ENCODE data around the gene CCT5.
A peak's percentile ranks its signal among the peaks of the same experiment; 100 is the strongest.

The CCT5 gene

DNA sequence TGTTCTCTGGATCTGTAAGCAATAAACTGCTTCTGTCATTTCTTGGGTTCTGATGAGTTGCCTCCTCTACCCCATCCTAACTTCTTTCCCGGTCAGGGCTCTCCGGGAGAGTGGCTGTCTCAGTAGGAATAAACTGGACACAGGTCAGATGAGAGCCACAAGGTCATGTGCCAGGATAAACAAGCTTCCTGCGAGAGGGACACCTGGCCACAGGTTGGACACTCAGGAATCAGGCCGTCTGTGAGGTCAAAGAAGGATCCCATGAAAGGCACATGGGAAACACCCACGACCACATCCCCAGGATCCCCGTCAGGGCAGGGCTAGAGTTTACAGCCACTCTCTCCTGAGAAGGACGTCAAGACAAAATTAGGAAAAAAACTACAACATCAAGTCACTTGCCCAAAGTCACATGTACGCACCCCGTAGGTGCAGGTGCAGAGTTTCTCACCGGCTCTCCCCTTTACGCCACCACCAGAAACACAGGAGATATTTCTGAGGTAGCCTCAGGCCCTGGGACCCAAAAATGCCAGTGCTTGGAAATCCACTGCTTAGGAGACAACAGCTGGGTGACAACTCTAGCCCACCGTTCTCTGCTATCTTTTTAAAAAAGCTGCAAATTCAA lies 28.7 kb downstream of the CCT5 start:
- no peak for DNase-seq

DNA sequence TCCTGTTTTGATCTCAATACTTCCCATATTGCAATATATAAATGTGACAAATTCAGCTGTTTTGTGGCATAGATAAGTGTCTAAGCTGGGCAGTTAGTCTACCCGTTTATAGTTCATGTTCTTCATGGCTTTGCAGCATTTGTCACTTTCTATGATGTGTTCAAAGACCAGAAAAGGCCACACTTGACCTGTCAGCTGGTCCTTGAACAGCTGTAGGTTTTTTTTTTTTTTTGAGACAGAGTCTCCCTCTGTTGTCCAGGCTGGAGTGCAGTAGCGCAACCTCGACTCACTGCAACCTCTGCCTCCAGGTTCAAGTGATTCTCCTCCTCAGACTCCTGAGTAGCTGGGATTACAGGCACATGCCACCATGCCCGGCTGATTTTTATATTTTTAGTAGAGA lies 29.2 kb downstream of the CCT5 start:
- no peak for DNase-seq

DNA sequence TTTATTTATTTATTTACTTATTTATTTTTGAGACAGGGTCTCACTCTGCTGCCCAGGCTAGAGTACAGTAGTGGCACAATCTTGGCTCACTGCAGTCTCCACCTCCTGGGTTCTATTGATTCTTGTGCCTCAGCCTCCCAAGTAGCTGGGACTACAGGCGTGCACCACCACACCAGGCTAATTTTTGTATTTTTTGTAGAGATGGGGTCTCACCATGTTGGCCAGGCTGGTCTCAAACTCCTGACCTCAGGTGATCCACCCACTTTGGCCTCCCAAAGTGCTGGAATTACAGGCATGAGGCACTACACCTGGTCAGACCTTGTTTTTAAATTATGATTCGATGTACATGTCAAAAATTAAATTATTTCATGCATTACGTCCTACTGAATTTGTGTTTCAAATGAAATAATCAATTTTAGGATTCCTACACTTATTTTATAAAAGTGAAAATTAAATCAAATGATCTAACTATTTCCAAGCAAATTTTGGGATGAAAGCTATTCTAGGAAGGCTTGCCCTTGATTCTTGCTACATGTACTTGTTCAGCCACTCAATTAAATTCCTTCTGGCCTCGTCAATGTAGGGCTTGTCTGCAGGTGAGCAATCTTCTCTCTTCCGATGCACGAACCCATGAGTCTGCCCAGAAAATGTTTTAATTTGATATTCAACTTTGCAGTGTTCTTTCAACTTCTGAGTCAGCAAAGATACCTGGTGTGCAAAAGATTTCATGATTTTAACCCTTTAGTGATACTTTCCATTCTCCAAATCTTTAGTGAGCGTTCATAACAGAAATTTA lies 30.0 kb downstream of the CCT5 start:
- DNase-seq: no peak

DNA sequence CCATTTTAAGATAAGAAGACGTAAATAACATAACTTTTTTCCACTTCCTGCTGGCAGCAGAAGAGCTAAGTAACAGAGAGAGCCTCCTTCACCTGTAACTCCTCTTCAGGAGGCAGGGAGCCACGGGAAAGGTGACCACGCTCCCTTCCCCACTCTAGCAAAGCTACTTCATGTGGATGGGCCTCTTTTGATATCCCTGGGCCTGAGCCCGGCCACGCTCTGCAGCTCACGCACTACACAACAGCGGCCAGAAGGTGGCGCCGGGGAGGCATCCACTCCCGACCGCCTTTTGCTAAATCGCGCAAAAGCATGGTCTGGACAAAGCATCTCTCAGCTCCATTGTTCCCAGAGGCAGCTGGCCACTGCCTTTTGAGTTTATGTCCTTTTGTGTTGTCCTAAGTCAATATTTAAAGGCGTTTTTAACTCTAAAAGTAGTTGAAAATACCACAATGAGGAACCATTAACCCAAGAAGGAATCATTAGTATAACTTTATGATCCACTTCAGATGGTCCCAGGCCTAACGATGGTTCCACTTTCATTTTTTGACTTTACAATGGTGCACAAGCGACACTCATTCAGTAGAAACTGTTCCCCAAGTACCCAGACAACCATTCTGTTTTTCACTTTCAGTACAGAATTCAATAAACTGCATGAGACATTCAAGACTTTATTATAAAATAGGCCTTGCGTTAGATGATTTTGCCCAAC lies 34.0 kb downstream of the CCT5 start:
- no peak for DNase-seq

DNA sequence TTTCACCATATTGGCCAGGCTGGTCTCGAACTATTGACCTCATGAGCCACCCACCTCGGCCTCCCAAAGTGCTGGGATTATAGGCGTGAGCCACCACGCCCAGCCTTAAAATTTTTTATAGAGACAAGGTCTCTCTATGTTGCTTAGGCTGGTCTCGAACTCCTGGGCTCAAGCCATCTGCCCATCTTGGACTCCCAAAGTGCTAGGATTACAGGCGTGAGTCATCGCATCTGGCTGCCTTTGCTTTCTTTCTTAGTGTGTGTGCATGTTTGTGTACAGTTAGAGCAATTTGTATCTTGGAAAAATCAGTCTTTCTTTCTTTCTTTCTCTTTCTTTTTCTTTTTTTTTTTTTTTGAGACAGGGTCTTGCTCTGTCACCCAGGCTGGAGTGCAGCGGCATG lies 35.3 kb downstream of the CCT5 start:
- DNase-seq: peak; percentile 43

DNA sequence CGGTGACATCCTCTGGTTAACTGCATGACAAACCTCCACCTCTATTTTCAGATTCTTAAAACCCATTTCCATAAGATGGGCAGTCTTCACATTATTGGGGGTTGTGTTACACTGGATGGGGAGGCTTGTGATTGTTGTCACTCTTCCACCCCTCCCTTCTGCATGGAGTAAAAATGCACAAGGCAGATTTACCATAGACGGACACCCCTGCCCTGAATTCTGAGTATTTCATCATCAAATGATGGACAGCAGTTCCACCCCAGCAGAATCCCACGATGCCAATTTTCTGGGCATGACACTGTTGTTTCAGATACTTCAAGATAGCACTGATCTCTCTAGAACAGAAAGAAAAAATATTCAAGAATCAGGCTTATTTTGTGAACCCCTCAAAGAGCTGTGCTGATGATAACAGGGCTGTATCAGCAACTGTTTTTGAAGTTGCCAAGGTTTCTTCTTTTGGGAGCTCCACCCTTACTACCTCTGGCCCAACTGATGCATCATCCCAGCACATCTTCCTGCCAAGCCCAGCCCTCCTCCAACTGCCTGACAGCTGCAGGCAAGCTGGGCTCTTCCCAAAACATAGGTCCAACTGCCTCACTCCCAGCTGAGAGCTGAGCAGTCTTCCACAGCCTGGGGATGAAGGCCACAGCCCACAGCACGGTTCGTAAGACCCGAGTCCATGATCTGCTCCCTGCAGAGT lies 36.2 kb downstream of the CCT5 start:
- DNase-seq: peak; percentile 40

DNA sequence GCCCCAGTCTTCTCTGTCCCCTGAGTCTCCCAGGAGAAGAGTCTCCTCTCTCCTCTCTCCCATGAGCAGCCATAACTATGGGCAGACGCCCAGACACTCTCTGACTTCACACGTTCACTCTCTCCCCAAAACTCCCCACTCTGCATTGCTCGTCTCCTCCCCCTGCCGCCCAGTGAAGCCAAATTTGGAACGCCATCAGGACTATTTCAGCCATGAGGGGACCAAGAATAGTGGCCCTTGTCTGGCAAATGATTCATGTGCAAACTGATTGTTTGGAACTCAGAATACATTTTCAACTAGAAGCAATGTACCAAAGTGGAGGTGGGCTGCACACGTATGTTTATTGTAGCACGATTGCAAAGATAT lies 36.8 kb downstream of the CCT5 start:
- no peak for DNase-seq

DNA sequence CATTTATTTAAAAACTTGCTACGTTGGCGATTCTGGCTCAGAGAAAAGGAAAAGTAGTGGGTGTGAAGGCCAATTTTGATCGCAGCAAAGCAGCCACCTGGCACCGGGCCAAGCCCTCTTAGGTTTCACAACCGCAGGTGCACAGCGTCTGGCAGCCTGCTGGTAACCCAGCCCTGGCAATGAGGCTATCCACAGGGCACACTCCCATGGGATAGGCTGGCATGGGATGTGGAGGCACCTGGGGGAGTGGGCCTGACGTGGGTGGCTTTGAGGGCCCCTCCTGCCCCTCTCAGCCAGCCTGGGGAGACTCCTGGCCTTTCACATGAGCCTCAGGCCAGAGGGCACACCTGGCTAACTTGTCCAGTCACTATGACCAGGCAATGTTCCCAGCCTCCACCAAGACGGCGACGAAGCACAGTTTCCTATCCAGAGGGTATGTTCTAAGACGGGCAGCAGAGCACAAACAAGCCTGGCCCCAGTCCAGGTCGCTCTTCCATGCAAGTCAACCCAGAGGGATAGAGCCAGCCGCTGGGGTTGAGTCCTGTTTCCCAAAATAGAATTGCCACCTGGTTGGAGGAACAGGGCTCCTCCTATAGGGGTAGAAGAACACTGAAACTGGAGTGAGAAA lies 38.6 kb downstream of the CCT5 start:
- DNase-seq: peak; percentile 100

DNA sequence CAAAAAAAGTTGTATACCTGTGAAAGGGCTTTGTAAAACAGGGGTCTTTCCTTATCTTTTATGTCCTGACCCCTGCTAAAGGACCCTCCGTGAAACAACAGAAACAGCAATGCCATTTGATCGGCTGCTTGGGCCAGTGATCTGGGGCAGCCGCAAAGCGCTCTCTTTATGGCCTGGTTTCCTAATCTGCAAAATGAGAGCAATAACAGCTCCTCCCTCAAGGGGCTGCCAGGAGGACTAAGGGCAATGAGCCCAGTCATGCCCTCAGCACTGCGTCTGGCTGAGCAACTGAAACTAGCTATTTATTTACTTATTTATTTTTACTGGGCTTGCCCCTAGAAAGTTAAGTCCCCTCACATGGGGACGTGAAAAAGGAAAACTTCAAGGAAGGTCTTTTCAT lies 39.3 kb downstream of the CCT5 start:
- DNase-seq: peak; percentile 63

DNA sequence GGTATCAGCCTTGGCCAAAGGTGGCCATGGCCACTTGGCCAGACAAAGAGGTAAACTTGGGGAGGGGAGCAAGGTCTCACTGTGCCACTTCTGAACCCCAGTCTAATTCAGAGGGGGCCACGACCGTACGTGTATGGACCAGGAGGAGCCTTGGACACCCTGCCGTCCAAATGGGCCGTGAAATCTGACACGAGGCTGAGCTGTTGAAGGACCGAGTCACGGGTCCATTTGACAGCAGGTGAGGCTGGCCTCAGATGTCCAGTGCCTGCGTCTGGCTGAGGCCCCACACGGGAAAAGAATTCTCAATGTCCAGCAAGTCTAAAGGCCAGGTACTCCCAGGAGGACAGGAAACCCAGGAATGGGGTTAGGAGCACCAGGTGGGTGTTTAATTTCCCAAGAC lies 39.9 kb downstream of the CCT5 start:
- DNase-seq: no peak

DNA sequence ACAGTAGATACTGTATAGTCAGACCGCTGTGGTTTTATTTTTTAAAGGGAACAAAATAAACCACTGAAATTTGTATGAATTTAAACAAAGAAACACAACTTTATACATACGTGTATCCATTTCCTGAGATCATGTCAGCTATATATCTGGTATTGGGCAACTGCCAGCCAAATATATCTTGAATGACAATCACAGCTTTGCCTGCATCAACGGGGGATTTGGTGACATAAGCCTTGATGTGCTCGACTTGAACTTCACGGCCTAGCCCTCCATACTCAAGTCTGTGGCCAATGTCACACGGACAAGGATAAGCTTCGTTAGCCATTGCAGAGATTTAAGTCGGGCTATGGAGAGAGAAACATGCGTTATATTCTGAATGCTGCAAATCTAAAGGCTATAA lies 40.4 kb downstream of the CCT5 start:
- DNase-seq: no peak

DNA sequence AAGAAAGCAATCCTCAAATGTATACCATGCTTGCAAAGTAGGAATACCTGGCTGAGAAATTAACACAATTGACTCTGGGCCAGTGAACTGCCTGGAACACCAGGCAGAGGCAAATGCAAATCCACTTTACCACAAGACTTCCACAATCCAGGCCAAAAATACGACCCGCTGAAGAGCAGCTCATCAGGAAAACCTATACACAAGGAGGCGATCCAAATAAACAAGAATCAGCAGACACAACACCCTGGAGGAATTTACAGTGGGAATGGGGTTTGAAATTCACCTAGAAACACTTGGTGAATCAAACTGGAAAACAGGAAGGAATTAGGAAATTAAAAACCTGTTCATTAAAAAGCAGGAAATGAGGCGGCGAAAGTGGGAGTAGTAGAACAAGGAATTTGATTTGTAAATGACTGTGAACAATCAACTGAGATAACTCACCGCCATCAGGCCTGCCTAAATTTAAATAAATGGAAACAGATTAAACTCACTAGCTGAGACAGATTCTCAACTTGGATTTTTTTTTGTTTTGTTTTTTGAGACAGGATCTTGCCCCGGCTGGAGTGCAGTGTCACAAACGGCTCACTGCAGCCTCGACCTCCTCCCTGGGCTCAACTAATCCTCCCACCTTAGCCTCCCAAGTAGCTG lies 41.7 kb downstream of the CCT5 start:
- DNase-seq: no peak

DNA sequence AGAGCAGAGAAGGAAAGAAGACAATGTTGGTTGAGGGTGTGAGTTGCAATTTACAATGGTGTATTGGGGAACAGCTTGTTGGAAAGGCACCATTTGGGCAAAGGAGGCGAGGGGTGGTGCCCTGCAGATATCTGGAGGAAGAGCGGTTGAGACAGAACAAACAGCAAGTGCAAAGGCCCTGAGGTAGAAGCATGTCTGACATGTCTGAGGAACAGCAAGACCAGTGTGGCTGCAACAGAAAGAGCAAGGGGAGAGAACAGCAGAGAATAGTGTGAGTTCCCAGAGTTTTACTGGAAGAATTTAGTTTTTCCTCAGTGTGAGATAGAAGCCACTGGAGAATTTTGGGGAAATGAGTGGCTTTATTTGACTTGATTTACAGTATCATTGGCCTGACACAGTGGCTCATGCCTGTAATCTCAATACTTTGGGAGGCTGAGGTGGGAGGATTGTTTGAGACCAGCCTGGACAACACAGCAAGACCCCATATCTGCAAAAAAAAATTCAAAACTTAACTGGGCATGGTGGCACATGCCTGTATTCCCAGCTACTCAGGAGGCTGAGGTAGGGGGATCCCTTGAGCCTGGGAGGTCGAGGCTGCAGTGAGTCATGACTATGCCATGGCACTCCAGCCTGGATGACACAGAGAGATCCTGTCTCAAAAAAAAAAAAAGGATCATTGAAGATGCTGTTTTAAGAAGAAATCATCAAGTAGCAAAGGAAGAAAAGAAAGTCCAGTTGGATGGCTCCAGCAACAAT lies 44.0 kb downstream of the CCT5 start:
- DNase-seq: no peak

DNA sequence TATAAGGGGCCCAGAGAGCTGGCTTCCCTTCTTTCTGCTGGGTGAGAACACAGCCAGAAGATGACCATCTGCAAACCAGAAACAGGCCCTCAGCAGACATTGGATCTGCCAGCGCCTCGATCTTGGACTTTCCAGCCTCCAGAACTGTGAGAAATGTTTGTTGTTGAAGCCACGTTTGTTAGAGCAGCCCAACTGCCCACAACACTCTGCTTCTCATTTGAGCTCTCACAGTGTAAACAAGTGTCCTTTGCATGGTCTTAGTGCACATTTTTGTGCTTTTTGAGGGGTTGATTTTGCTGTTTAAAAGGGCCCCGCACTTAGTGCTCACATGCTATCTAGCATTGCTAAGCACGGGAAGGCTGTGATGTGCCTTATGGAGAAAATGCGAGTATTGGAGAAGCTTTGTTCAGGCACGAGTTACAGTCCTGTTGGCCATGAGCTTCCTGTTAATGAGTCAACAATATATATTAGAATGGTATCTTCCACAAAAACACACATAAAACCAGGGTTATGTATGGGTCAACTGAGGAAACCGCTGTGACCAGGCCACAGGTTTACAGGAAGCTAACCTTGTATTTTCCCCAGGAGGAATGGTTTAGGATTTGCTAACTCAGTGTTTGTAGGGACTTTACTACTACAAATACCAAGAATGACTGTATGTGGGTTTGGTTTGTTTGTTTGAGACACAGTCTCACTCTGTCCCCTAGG lies 45.7 kb downstream of the CCT5 start:
- DNase-seq: no peak

DNA sequence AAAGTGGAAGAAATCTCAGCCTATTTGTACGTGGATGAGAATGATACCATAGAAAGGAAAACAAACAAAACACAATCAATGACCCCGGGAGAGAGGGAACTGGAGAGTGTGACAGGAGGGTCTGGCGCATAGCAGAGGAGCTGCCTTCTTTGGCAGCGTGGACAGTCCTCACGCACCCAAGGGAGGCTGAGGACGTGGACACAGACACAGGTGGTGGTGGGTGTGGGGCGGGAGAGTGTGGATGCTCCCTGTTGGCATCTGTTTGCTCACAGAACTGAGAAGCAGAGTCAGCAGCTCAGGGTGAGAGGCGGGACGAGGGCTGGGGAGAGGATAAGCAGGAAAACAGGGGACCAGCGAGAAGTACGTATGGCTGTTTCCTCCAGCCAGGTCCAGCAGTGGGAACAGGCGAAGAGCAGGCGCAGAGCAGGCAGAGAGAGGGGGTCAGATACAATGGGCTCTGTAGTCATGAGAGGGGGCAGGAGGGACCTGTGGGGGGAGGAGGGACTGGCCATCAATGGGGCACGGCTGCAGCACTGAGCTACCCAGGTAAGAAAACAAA lies 47.6 kb downstream of the CCT5 start:
- no peak for DNase-seq

DNA sequence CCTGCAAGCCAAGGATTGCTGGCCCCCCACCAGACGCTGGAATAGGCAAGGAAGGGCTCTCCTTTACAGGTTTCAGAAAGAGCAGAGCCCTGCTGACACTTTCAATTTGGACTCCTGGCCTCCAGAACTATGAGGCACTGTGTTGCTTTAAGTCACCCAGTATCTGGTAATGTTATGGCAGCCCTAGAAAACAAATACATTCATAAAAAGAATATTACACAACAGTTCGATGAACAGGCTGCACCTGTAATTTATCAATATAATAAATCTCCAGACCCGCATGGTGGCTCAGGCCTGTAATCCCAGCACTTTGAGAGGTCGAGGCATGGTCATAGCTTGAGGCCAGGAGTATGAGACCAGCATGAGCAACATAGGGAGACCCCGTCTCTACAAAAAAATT lies 50.2 kb downstream of the CCT5 start:
- DNase-seq: no peak

DNA sequence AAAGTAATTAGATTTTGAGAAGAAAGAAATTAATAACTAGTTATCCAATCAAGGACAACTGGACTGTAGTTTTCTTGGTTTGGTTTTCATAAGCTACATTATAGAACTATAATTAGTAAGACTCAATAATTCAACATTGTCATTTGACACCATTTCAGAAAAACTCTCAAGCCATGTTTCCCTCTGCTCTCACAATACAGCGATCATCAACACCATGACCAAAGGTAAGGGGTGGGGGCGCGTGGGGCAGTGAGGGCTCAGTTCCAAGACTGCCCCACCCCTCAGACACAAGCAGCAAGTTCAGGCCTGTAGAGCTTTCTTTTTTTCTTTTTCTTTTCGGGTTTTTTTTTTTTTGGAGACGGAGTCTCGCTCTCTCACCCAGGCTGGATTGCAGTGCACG lies 51.2 kb downstream of the CCT5 start:
- peak; percentile 78 for DNase-seq

DNA sequence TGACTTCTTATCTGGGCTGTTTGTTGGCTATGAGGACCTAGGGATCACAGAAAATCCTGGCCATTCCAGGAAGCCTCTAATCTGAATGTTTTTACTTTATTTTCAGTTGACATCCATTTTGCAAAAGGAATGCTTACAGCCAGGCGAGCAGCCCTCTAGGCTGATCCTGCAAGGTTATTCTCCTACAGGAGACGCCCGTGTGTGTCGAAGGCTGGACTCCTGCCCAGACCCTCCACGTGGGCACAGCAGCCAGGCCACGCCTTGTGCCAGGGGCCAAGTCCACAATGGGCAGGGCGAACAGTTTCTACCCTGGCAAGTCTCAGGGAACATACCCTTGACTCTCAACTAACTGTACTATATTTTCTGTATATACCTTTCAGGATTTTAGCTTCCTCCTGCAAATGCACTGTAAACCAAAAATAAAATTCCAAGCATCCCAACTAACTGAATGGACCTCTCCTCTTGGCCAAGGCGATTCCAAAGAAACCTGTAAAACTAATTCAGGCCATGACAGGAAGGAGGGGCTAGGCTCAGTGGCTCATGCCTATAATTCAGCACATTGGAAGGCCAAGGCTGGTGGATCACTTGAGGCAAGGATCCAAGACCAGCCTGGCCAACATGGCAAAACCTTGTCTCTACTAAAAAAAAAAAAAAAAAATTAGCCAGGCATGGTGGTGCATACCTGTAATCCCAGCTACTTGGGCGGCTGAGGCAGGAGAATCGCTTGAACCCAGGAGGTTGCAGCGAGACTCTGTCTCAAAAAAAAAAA lies 51.9 kb downstream of the CCT5 start:
- no peak for DNase-seq

DNA sequence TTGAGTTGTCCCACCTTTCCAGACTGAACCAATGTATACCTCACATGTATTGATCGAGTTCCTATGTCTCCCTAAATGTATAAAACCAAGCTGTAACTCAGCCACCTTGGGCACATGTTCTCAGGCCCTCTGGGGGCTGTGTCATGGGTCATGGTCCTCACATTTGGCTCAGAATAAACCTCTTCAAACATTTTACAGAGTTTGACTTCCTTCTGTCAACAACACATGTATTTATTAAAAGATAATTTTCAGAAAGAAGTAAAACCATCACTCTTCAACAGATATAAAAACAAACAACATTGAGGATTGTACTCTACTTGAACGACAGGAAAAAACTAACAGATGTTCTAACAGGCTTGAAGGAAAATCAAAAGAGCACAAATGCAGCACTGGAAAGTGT lies 53.1 kb downstream of the CCT5 start:
- no peak for DNase-seq

DNA sequence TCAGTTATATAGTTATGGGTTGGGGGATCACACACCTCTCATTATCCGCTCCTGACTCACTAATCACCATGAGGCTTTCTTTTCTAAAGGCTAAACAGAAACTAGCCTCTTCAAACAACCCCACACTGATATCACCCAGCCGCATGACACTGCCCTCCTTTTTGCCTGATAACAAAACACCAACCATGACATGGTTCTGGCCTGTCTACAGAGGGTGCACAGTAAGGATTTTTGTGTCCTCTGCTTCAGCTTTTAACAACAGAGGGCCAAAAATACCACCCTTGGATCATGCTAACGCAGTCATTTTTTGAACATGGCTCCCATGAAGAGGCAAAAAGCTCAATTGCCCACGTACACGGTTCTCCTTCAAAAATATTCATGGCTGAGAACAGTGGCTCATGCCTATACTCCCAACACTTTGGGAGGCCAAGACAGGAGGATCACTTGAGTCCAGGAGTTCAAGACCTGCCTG lies 53.7 kb downstream of the CCT5 start:
- DNase-seq: no peak

All from NCI-H2171 treated with DMSO at 0.1 percent for 48 hours (cell line).